DMS153 treated with DMSO at 0.1 percent for 48 hours (cell line): ENCODE measurements around the gene SPTLC3.
A peak's percentile ranks its signal among the peaks of the same experiment; 100 is the strongest.

Source experiments
- DNase-seq: peaks from one replicate; lab custom pipeline; 2025; ENCODE audit not compliant: unreplicated experiment; lab: John Stamatoyannopoulos, UW

The SPTLC3 gene

GRCh38 chr20:13089950-13090469 lies 81.2 kb downstream of the SPTLC3 start:
- no peak for DNase-seq

GRCh38 chr20:13092111-13092510 lies 83.3 kb downstream of the SPTLC3 start:
- DNase-seq = no peak

- DNase-seq = no peak
These were observed 86.2 kb downstream of the SPTLC3 start for GRCh38 chr20:13094976-13095375.

- no peak for DNase-seq
These were observed 90.1 kb downstream of the SPTLC3 start for GRCh38 chr20:13098720-13099355.

- no peak for DNase-seq
These were observed 90.9 kb downstream of the SPTLC3 start for GRCh38 chr20:13099676-13100075.

GRCh38 chr20:13101276-13101675 lies 92.5 kb downstream of the SPTLC3 start:
- DNase-seq = no peak

GRCh38 chr20:13101706-13102105 lies 92.9 kb downstream of the SPTLC3 start:
- no peak for DNase-seq

GRCh38 chr20:13102237-13102636 lies 93.5 kb downstream of the SPTLC3 start:
- DNase-seq = no peak

- DNase-seq = no peak
These were observed 93.9 kb downstream of the SPTLC3 start for GRCh38 chr20:13102694-13103093.

- no peak for DNase-seq
These were observed 96.3 kb downstream of the SPTLC3 start for GRCh38 chr20:13105039-13105438.

- DNase-seq = peak; percentile 3
These were observed 97.2 kb downstream of the SPTLC3 start for GRCh38 chr20:13105864-13106457.

- no peak for DNase-seq
These were observed 100.9 kb downstream of the SPTLC3 start for GRCh38 chr20:13109658-13110057.

- no peak for DNase-seq
These were observed 102.0 kb downstream of the SPTLC3 start for GRCh38 chr20:13110796-13111195.

GRCh38 chr20:13111249-13111911 lies 102.6 kb downstream of the SPTLC3 start:
- no peak for DNase-seq

GRCh38 chr20:13113731-13114130 lies 105.0 kb downstream of the SPTLC3 start:
- no peak for DNase-seq

- no peak for DNase-seq
These were observed 108.4 kb downstream of the SPTLC3 start for GRCh38 chr20:13117200-13117599.

GRCh38 chr20:13118676-13119075 lies 109.9 kb downstream of the SPTLC3 start:
- no peak for DNase-seq

GRCh38 chr20:13119583-13119982 lies 110.8 kb downstream of the SPTLC3 start:
- DNase-seq = peak; percentile 17

- no peak for DNase-seq
These were observed 111.7 kb downstream of the SPTLC3 start for GRCh38 chr20:13120471-13120870.

- no peak for DNase-seq
These were observed 113.2 kb downstream of the SPTLC3 start for GRCh38 chr20:13121840-13122515.

GRCh38 chr20:13125486-13125885 lies 116.7 kb downstream of the SPTLC3 start:
- no peak for DNase-seq

- no peak for DNase-seq
These were observed 119.4 kb downstream of the SPTLC3 start for GRCh38 chr20:13128173-13128572.
